ENCODE measurements around the gene ABCB8. TPM values are rescaled to one million over a fixed set of nuclear protein-coding genes. Genes with fewer than 3 reads are reported as not detected.

ABCB8 gene
- total and polyA plus RNA-seq, 9 of the 15 experiments (the other 6 are each of a cell fraction or from before 2014, with no cell fraction given) = 7.6 to 106 (median 36.3) TPM

GRCh38 chr7:150988230-150989226 is 39.7 kb upstream of the ABCB8 start (continued):
- TF ChIP-seq ZNF347 (CRISPR knock-in tag; IDR thresholded peaks at IDR 0.05; ENCODE audit: low read depth) (no peak), DMBX1 (CRISPR knock-in tag; IDR thresholded peaks at IDR 0.05; ENCODE audit: borderline replicate concordance) (no peak), POLR2H (tag; IDR thresholded peaks at IDR 0.05; ENCODE audit: low read depth) (no peak), NR3C1 (CRISPR knock-in tag; IDR thresholded peaks at IDR 0.05) (no peak), POLR2G (IDR thresholded peaks at IDR 0.05; ENCODE audit: low read depth, low read length) (no peak), TCF7 (IDR thresholded peaks at IDR 0.05; ENCODE audit: borderline replicate concordance) (no peak), ZSCAN32 (CRISPR knock-in tag; IDR thresholded peaks at IDR 0.05) (no peak), RHOXF2B (CRISPR knock-in tag; conservative IDR thresholded peaks at IDR 0.05) (no peak), TRIM24 (IDR thresholded peaks at IDR 0.05) (no peak), FUS (optimal IDR thresholded peaks at IDR 0.05; ENCODE audit: low read depth, low read length) (no peak), ATF7 (IDR thresholded peaks at IDR 0.05) (no peak; the same call in 1 of the 2 replicates), CBX5 (IDR thresholded peaks at IDR 0.05; ENCODE audit: borderline replicate concordance, low read depth) (no peak), ZNF263 (CRISPR knock-in tag; IDR thresholded peaks at IDR 0.05; ENCODE audit: borderline replicate concordance) (no peak; the same call in 1 of the 2 replicates), CEBPB (tag; IDR thresholded peaks at IDR 0.05) (no peak; the same call in 1 of the 2 replicates), PTRF (tag; IDR thresholded peaks at IDR 0.05) (no peak), E2F6 (IDR thresholded peaks at IDR 0.05; ENCODE audit: borderline replicate concordance in 1 of 2, extremely low read depth in 1 of 2, insufficient read depth in 1 of 2, insufficient read length in 1 of 2, low read depth in 1 of 2, low read length in 1 of 2, poor library complexity in 1 of 2, severe bottlenecking in 1 of 2) (no peak), BRCA1 (IDR thresholded peaks at IDR 0.05) (no peak), BRCA1 (CRISPR knock-in tag; IDR thresholded peaks at IDR 0.05) (no peak), E2F4 (CRISPR knock-in tag; IDR thresholded peaks at IDR 0.05; ENCODE audit: low read depth) (no peak), TBL1XR1 (IDR thresholded peaks at IDR 0.05; ENCODE audit: low read length in 2 of 2) (0 out of 4 replicates have a peak, but pooled peaks of 1 of the 2 experiments have one; percentile 35)
- TF ChIP-seq, protein P1, sequence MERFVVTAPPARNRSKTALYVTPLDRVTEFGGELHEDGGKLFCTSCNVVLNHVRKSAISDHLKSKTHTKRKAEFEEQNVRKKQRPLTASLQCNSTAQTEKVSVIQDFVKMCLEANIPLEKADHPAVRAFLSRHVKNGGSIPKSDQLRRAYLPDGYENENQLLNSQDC (CRISPR knock-in tag; IDR thresholded peaks at IDR 0.05) = no peak
- TF ChIP-seq, protein P2, sequence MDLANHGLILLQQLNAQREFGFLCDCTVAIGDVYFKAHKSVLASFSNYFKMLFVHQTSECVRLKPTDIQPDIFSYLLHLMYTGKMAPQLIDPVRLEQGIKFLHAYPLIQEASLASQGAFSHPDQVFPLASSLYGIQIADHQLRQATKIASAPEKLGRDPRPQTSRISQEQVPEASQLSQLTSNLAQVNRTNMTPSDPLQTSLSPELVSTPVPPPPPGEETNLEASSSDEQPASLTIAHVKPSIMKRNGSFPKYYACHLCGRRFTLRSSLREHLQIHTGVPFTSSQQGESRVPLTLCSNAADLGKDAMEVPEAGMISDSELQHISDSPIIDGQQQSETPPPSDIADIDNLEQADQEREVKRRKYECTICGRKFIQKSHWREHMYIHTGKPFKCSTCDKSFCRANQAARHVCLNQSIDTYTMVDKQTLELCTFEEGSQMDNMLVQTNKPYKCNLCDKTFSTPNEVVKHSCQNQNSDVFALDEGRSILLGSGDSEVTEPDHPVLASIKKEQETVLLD (IDR thresholded peaks at IDR 0.05) = no peak
- TF ChIP-seq, protein P3, sequence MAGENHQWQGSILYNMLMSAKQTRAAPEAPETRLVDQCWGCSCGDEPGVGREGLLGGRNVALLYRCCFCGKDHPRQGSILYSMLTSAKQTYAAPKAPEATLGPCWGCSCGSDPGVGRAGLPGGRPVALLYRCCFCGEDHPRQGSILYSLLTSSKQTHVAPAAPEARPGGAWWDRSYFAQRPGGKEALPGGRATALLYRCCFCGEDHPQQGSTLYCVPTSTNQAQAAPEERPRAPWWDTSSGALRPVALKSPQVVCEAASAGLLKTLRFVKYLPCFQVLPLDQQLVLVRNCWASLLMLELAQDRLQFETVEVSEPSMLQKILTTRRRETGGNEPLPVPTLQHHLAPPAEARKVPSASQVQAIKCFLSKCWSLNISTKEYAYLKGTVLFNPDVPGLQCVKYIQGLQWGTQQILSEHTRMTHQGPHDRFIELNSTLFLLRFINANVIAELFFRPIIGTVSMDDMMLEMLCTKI (IDR thresholded peaks at IDR 0.05; ENCODE audit: partially characterized antibody) = no peak

Data from K562 (cell line).